Activated T-cell treated with anti-CD3 and anti-CD28 coated beads, Interleukin-2, amount 50 U/mL, for 1 hour (primary cell): ENCODE data around the gene DMD.

Source experiments
- DNase-seq: peaks from one replicate; pipeline ENCODE4 v3.0.0-alpha.2; 2020

Gene DMD

GRCh38 chrX:31199840-31200114 lies 2011.6 kb downstream of the DMD start:
- DNase-seq: no peak

DNA sequence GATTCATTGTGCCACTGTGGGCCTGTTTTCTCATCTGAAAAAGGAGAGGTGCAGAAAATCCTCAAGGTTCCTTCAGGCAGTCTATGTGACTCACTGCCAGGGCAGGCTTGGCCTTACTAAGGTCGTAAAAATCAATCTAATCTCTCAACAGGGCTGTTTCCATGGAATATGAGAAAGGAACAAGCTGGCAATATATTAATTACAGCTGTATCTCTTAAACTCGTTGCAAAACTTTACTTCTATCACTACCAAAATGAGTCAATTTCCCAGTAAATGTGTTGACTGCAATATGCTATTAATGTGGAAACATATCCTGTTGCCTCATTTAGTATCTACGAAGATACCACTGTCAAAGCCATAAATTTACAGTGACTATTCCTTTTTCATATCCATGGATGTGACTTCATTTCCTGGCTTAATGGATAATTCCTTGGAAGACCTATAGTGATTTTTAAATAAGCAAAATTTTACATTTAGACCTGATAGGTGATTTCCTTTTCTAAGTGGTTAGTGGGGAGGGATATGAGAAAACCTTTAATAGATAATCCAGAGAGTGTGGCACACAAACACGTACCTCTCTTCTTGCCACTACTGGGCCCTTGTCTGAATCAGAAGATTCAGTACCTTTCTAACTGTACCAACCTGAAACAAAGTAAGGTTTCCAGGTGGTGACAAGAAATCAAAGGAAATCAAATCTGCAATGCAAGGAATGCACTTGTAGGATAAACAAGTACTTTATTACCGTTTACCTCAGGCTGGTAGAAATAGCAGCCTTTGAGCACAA lies 2012.1 kb downstream of the DMD start:
- no peak for DNase-seq

- no peak for DNase-seq
Observed at GRCh38 chrX:31190221-31190975, 2021.0 kb downstream of the DMD start.

DNA sequence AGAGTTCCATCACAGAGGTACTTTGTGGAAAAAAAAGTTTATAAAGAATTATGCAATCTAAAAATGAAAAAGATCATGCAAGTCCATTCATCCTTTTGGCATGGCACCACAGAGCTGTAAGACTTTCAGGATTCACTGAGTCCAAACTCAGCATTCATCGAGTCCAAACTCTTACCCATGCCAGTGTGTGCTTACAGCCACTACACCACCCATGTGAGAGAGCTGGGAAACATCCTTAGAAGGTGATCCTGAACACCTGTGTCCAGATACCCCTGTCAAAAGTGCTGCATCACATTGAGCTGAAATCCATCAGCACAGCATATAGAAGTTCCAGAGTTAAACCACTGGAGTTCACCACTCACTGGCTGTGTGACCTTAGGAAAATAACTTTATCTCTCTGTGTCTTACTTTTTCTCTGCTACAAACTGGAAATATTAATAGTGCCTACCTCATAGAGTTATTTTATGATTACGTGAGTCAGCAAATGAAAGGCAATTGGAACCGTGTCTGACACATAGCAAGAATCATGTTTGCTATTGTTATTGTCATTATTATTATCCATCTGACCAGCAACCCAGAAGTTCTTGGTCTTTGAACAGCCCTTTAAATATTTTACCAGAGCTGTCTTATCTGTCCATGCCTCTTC lies 2024.5 kb downstream of the DMD start:
- no peak for DNase-seq

GRCh38 chrX:31185884-31186283 lies 2025.5 kb downstream of the DMD start:
- no peak for DNase-seq

- DNase-seq: no peak
Observed at GRCh38 chrX:31181377-31182000, 2029.9 kb downstream of the DMD start.

DNA sequence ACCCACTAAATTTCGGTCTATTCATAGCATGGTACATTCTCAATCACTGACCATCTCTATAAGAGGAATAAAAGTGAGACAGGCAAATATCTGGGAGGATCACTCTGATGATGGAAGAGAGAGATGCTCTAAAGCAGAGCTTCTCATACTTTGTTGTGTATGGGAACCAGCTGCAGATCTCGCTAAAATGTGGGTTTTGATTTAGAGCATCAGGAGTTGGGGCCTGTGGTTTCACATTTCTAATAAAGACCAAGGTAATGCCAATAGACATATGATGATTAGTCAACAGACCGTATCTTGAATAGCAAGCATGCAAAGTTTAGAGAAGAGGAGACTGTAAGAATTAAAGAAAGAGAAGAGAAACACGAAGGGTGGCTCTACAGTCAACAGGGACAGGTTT lies 2032.1 kb downstream of the DMD start:
- no peak for DNase-seq

DNA sequence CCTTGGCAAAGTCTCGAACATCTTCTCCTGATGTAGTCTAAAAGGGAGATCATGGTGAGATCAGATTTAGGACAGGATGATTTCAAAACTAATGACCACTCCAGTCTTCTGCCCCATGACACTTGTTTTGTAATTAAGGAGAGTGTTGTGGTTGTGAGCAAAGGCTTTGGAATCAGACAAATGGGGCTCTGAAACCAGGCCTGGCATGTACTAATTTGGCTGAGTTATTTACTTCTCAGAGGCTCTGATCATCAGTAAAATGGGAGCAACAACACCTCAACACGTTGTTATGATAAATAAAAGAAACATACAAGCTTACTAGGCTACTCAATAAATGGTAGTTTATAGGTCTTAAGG lies 2032.6 kb downstream of the DMD start:
- no peak for DNase-seq

DNA sequence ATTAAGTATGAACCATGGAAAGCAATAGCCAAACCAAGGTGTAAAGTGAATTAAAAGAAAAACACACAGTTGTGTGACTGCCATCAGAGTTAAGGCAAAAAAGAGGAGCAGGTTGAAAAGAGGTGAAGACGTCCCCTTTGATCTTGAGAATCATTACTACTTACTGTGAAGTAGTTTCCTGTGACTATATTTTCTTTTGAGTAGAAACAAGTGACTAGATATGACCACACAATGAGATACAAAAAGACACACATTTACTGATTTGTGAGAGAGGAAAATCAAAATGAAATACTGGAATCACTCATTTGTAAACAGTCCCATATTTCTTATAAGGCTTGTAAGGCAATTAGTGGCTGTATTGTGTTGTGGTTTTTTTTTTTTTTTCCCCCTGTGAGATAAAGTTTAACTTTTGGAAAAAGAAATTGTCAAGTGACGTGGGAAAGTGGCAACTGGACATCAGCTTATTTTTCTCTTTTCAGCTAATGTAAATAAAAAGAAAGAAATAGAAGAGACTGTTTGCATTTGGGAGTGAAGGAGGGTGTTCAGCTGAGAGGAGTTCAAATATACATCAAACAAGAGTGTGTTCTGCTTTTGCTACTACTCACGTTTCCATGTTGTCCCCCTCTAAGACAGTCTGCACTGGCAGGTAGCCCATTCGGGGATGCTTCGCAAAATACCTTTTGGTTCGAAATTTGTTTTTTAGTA lies 2033.1 kb downstream of the DMD start:
- no peak for DNase-seq

GRCh38 chrX:31170792-31171191 lies 2040.6 kb downstream of the DMD start:
- no peak for DNase-seq

- DNase-seq: no peak
Observed at GRCh38 chrX:31168551-31168950, 2042.8 kb downstream of the DMD start.

- no peak for DNase-seq
Observed at GRCh38 chrX:31166832-31167231, 2044.5 kb downstream of the DMD start.

DNA sequence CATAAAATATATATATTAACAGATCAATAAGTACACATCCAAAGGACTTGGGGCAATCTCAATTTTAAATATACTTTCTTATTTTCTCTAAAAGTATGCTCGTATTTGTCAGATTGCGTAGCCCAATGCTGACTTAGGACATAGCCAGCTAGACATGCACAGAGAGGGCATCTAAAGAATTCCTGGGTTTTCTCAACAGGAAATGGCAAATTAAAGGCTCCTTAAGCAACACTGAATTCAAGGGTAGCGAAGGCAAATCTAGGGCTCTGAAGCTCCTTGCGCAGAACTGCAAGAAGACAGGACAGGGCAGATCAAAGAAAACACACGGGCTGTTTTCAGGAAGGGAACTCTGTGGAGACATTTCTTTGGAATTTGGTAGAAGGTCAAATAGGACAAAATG lies 2044.9 kb downstream of the DMD start:
- no peak for DNase-seq

- no peak for DNase-seq
Observed at GRCh38 chrX:31165241-31166035, 2045.9 kb downstream of the DMD start.

- DNase-seq: no peak
Observed at GRCh38 chrX:31154946-31155345, 2056.4 kb downstream of the DMD start.

DNA sequence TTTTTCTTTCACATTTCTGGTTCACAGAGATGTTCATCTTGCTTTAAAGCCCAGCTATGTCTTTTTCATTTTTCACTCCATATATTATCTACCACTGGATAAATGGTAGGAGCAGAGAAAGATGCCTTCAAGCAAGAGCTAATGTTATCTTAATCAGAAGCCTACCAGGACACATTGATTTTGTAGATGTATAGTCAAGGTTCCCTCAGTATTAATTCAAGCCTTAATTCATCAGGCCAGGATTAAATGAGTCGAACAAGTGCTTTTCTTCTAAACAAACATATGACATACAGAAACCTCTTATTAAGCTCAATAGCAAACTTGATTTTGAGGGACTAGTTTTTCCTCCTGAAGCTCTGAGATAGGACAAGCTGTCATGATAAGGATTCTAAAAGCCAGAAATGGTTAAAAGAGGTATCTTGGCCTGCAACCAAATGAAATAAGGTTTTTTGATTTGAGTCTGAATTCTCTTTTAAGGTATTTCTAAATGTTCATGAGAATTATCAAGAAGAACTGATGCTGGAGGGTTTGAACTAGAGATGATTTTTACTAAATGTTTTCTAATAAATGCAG lies 2057.8 kb downstream of the DMD start:
- DNase-seq: no peak

- no peak for DNase-seq
Observed at GRCh38 chrX:31147175-31147574, 2064.2 kb downstream of the DMD start.

- no peak for DNase-seq
Observed at GRCh38 chrX:31139961-31140360, 2071.4 kb downstream of the DMD start.

DNA sequence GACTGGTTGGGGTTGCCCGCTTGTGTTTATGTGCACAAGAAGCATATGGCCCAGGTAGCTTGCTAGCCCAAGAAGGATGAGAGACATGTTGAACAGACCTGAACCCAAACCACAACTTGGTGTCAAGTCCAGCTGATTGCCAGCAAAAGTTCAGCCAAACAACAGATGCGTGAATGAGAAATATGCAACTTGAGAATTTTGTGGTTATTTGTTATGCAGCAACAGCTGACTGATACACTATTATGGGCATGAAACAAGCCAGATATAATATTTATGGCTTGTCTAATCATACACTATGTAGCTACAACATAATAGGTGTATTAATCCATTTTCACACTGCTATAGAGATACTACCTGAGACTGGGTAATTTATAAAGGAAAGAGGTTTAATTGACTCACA lies 2073.2 kb downstream of the DMD start:
- DNase-seq: no peak

GRCh38 chrX:31136144-31136611 lies 2075.2 kb downstream of the DMD start:
- DNase-seq: no peak

GRCh38 chrX:31132821-31133241 lies 2078.5 kb downstream of the DMD start:
- no peak for DNase-seq
